ENCODE results near the gene INSC. TPM values are rescaled to one million over a fixed set of nuclear protein-coding genes. Genes with fewer than 3 reads are reported as not detected.

Gene INSC
- total and polyA plus RNA-seq, 12 donors: 0.19 to 0.76 (median 0.60) TPM; not detected in 4

DNA sequence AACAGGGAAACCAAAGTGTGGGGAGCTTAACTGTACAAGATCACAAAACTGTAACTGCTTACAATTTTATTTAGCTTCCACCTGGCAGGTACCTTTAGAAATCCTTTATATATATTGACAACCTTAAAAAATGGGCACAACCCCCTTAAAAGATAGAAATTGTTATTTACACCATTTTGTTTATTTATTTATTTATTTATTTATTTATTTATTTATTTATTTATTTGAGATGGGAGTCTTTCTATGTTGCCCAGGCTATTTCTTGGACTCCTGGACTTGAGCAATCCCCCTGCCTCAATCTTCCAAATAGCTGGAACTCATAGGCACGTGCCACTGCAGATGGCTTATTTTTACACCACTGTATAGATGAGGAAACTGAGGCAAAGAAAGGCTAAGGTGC, 74.5 kb downstream of the INSC start:
- ATAC-seq (no peak), DNase-seq (no peak)
- Histone ChIP-seq H3K9me3 (peaks cover 0 to 5% (median 0%) of the 10 kb centered on the region in 11 donors), H3K27ac (no peak overlapping the region), H3K4me1 (no peaks in the 10 kb centered on the region), H3K36me3 (no peaks in the 10 kb centered on the region), H3K4me3 (no peak overlapping the region), H3K27me3 (peaks cover 0 to 6% (median 0%) of the 10 kb centered on the region in 7 donors)
- WGBS, 2 donors: 76 to 79% methylated on average over 1 of the region's 1 CpG
- intact Hi-C loops (cut with DNase I): no loop called here
- TF ChIP-seq CTCF (IDR thresholded peaks at IDR 0.05): no peak

DNA sequence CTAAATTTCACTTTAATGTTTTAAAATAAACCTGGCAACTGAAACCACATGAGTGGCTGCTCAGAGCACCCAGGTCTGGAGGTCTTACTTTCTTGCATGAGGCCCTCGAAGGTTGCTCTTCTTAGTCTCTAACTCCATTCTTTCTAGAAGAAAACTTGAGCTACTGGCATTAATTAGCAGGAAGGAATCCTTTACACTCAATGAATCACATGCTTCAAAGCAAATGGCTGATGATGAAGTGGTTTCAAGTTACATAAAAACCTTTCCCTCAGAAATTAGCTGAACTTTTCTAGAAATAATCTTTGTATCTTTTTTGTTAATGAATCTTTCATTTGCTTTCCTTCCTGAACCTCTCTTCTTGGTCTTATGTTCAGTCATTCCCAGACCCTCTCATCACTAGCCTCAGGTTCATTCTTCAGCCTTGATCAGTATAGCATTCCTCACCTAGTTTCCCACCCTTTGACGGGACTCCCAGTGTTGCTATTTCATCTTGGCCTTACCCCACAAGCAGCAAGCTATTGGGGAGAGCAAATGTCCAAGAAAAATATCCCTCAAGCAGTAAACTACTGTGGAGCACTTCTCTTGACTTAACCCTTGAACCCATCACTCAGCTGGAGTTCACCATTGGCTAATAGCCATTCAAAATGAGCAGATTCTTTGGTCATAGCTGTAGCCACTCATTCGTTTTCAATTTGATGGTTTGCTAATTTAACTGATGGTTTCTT, 75.1 kb downstream of the INSC start:
- peaks cover 0 to 5% (median 0%) of the 10 kb centered on the region in 11 donors for H3K9me3 ChIP-seq
- no peaks in the 10 kb centered on the region for H3K36me3 ChIP-seq
- DNase-seq (no peak), ATAC-seq (no peak)
- intact Hi-C loops (cut with DNase I): no loop called here
- no peak overlapping the region for H3K27ac ChIP-seq
- WGBS, 2 donors: 54 to 84% methylated on average over 3 of the region's 3 CpGs
- H3K27me3 ChIP-seq: no peaks in the 10 kb centered on the region
- H3K4me1 ChIP-seq: no peaks in the 10 kb centered on the region
- TF ChIP-seq CTCF (IDR thresholded peaks at IDR 0.05): no peak
- H3K4me3 ChIP-seq: no peak overlapping the region

DNA sequence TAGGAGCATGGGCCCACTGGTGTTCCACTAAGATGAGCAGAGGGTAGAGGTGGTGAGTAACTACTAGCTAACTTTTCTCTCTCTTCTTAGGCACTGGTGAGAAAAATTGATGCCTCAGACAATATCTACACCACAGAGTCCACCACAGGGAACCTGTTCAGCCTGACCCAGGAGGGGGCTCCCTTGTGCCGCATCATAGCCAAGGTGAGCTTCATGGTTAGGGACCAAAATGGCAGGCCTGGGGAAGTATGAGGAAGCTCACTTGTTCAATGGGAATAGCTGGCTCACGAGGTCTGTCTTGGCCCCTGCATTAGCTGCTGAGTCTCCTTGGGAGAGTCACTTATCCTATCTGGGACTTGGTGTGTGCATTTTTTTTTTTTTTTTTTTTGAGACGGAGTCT, 75.9 kb downstream of the INSC start:
- no peak for DNase-seq
- no peaks in the 10 kb centered on the region for H3K36me3 ChIP-seq
- intact Hi-C loops (cut with DNase I): no loop called here
- H3K9me3 ChIP-seq: peaks cover 0 to 5% (median 0%) of the 10 kb centered on the region in 11 donors
- ATAC-seq: no peak
- H3K4me3 ChIP-seq: no peak overlapping the region
- no peak for TF ChIP-seq CTCF (IDR thresholded peaks at IDR 0.05)
- H3K27ac ChIP-seq: no peak overlapping the region
- 86 to 91% methylated on average over 2 of the region's 3 CpGs for WGBS, 2 donors
- no peaks in the 10 kb centered on the region for H3K27me3 ChIP-seq
- no peaks in the 10 kb centered on the region for H3K4me1 ChIP-seq

- Histone ChIP-seq H3K4me1 (no peaks in the 10 kb centered on the region), H3K27me3 (no peaks in the 10 kb centered on the region), H3K4me3 (no peak overlapping the region), H3K9me3 (peaks cover 0 to 5% (median 0%) of the 10 kb centered on the region in 11 donors), H3K27ac (no peak overlapping the region), H3K36me3 (no peaks in the 10 kb centered on the region)
- WGBS, 2 donors: 67 to 79% methylated on average over 1 of the region's 1 CpG
- intact Hi-C loops (cut with DNase I): no loop called here
- no peak for DNase-seq
- no peak for TF ChIP-seq CTCF (IDR thresholded peaks at IDR 0.05)
- ATAC-seq: no peak
Measured at GRCh38 chr11:15192005-15192556, 77.4 kb downstream of the INSC start.

All from heart right ventricle (tissue), 16 donors.